A673 (cell line): ENCODE data around the gene SMOC1.

Source experiments
- EZH2 ChIP-seq: fragments of 200-600 bp; sonication (generic); IDR thresholded peaks from 2 replicates; pipeline ENCODE4 v1.6.1; 2017; ENCODE audit warnings: borderline replicate concordance, low read depth, mild to moderate bottlenecking, mixed read lengths, antibody characterized with exemption, low read length; ENCODE audit not compliant: poor library complexity, severe bottlenecking
- TF ChIP-seq, protein P1 (sequence below): fragments of 300-800, 200-600 bp; sonication (generic); conservative IDR thresholded peaks from 2 replicates; pipeline ENCODE4 v1.5.1; 2017; ENCODE audit warnings: low read depth, mild to moderate bottlenecking, antibody characterized with exemption, low read length, moderate library complexity, mixed read lengths

DNA sequence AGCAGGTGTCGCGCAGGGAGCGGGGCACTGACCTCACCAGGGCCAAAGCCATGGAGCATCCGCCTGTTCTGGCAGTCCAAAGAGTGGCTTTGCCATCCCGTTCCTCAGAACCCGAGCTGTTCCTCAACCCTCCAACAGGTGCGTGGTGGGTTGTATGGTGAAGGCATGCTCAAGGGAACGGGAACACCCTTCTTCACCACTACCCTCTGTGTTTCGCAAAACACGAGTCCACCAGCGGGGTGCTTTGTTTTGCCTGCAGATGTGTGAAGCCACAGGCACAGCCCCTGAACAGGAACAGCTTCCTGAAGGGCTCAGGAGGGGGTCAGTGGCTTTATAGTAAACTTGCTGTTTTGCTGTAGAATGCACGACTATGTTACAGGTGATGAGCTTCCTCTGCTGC is 52.7 kb downstream of the SMOC1 start:
- TF ChIP-seq, protein P1, sequence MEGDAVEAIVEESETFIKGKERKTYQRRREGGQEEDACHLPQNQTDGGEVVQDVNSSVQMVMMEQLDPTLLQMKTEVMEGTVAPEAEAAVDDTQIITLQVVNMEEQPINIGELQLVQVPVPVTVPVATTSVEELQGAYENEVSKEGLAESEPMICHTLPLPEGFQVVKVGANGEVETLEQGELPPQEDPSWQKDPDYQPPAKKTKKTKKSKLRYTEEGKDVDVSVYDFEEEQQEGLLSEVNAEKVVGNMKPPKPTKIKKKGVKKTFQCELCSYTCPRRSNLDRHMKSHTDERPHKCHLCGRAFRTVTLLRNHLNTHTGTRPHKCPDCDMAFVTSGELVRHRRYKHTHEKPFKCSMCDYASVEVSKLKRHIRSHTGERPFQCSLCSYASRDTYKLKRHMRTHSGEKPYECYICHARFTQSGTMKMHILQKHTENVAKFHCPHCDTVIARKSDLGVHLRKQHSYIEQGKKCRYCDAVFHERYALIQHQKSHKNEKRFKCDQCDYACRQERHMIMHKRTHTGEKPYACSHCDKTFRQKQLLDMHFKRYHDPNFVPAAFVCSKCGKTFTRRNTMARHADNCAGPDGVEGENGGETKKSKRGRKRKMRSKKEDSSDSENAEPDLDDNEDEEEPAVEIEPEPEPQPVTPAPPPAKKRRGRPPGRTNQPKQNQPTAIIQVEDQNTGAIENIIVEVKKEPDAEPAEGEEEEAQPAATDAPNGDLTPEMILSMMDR: no peak
- TF ChIP-seq EZH2: no peak
